Type B pancreatic cell (in vitro differentiated cells): ENCODE data around the gene CCDC102A. TPM values are rescaled to one million over a fixed set of nuclear protein-coding genes. Genes with fewer than 3 reads are reported as not detected.

ENCODE experiments used
- DNase-seq: peaks from one replicate; pipeline ENCODE4 v3.0.0; 2021; ENCODE audit warnings: mixed read lengths; ENCODE audit not compliant: unreplicated experiment; ENCODE audit errors: extremely low spot score
- H3K27ac Mint-ChIP-seq: 2 replicates; pipeline ENCODE4 v1.8.0; 2021; ENCODE audit warnings: mild to moderate bottlenecking, mixed read lengths
- H3K27me3 Mint-ChIP-seq: 2 replicates; pipeline ENCODE4 v1.8.0; 2021; ENCODE audit warnings: mixed read lengths
- H3K36me3 Mint-ChIP-seq: 2 replicates; pipeline ENCODE4 v1.8.0; 2021; ENCODE audit warnings: mixed read lengths
- H3K4me1 Mint-ChIP-seq: one replicate; pipeline ENCODE4 v1.8.0; 2021; ENCODE audit warnings: mixed read lengths; ENCODE audit not compliant: unreplicated experiment
- H3K4me3 Mint-ChIP-seq: 2 replicates; pipeline ENCODE4 v1.8.0; 2021; ENCODE audit warnings: mild to moderate bottlenecking, mixed read lengths
- H3K9me3 Mint-ChIP-seq: 2 replicates; pipeline ENCODE4 v1.8.0; 2021; ENCODE audit warnings: mixed read lengths
- CTCF ChIP-seq: fragments of 200-600 bp; sonication (generic); conservative IDR thresholded peaks from 2 replicates; pipeline ENCODE4 v1.5.0; 2021; ENCODE audit warnings: antibody characterized with exemption, mild to moderate bottlenecking
- total RNA-seq: library from RNA; stranded (reverse); gene quantifications from 2 replicates; pipeline ENCODE4 v1.2.1, GENCODE V29; 2021; ENCODE audit warnings: low replicate concordance

Gene CCDC102A
- total RNA-seq, 1 donor from 2014 or later = 14.4 TPM

- Mint-ChIP-seq H3K9me3 (no peaks in the 10 kb centered on the region), H3K36me3 (peaks cover 16% of the 10 kb centered on the region), H3K27ac (peak overlapping the region; percentile 39), H3K27me3 (no peaks in the 10 kb centered on the region), H3K4me3 (no peak overlapping the region), H3K4me1 (peaks cover 15% of the 10 kb centered on the region)
- DNase-seq = no peak
- no peak for TF ChIP-seq CTCF
Measured at GRCh38 chr16:57518520-57518919, 17.9 kb downstream of the CCDC102A start.

- Mint-ChIP-seq H3K9me3 (no peaks in the 10 kb centered on the region), H3K27ac (no peak overlapping the region), H3K36me3 (peaks cover 16% of the 10 kb centered on the region), H3K4me3 (no peak overlapping the region), H3K4me1 (peaks cover 23% of the 10 kb centered on the region), H3K27me3 (no peaks in the 10 kb centered on the region)
- no peak for DNase-seq
- TF ChIP-seq CTCF = no peak
Measured at GRCh38 chr16:57517397-57518367, 18.7 kb downstream of the CCDC102A start.

GRCh38 chr16:57516773-57517172 is 19.6 kb downstream of the CCDC102A start:
- no peak overlapping the region for H3K4me3 Mint-ChIP-seq
- peaks cover 23% of the 10 kb centered on the region for H3K4me1 Mint-ChIP-seq
- no peak for DNase-seq
- no peaks in the 10 kb centered on the region for H3K9me3 Mint-ChIP-seq
- peaks cover 16% of the 10 kb centered on the region for H3K36me3 Mint-ChIP-seq
- TF ChIP-seq CTCF = no peak
- no peaks in the 10 kb centered on the region for H3K27me3 Mint-ChIP-seq
- H3K27ac Mint-ChIP-seq = no peak overlapping the region

- Mint-ChIP-seq H3K4me1 (peaks cover 23% of the 10 kb centered on the region), H3K36me3 (peaks cover 16% of the 10 kb centered on the region), H3K27ac (peak overlapping the region; percentile 68), H3K9me3 (no peaks in the 10 kb centered on the region), H3K4me3 (no peak overlapping the region), H3K27me3 (no peaks in the 10 kb centered on the region)
- TF ChIP-seq CTCF = no peak
- no peak for DNase-seq
Measured at GRCh38 chr16:57516176-57516725, 20.1 kb downstream of the CCDC102A start.

GRCh38 chr16:57514791-57515600 is 21.4 kb downstream of the CCDC102A start:
- peak overlapping the region; percentile 68 for H3K27ac Mint-ChIP-seq
- H3K36me3 Mint-ChIP-seq = peaks cover 12% of the 10 kb centered on the region
- peaks cover 31% of the 10 kb centered on the region for H3K4me1 Mint-ChIP-seq
- no peak for DNase-seq
- no peaks in the 10 kb centered on the region for H3K9me3 Mint-ChIP-seq
- no peaks in the 10 kb centered on the region for H3K27me3 Mint-ChIP-seq
- TF ChIP-seq CTCF = no peak
- H3K4me3 Mint-ChIP-seq = peak overlapping the region; percentile 28
